Measurements from ENCODE around the gene MANEA.

Gene MANEA, protein sequence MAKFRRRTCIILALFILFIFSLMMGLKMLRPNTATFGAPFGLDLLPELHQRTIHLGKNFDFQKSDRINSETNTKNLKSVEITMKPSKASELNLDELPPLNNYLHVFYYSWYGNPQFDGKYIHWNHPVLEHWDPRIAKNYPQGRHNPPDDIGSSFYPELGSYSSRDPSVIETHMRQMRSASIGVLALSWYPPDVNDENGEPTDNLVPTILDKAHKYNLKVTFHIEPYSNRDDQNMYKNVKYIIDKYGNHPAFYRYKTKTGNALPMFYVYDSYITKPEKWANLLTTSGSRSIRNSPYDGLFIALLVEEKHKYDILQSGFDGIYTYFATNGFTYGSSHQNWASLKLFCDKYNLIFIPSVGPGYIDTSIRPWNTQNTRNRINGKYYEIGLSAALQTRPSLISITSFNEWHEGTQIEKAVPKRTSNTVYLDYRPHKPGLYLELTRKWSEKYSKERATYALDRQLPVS

DNA sequence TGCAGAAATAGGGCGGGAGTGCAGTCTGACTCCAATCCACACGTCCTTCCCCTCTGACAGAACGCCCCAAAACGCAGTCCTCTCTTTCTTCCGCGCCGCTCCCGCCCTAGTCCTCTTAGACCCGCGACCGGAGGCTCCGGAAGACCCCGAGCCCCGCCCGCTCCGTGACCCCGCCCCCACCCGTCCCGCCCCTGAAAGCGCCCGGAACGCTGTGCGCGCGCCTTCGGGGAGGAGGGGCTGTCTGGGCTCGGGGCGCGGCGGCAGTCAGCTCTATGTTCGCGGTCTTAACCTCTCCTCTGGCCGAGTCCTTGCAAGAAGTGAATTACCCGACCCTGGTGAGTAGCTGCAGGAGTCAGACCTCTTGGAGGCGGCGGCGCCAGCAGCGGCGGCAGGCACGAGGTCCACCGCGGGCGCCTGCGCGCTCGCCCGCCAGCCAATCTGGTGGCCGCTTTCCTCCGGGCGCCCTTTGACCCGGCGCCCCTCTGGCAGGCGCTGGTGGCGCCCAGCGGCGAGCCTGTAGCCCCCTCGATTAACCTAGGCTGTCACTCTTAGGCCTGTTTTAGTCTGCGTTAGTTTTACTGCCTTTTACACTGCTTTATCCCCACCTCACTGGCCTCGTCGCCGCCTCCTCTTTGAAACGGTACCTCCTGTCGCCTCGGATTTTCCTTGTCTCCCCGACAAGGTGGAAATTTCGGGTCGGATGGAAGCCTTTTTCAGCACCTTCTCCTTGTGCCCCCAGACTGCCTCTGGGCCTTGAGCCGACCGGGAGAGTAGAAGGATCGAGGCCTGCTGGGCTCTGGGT is at the start of gene MANEA:
Gene MANEA (plus strand): TSS at position 232 of the 802 bp plus-strand sequence. CDS start 8,905 bp downstream, outside the sequence.
- no CpG with 5 or more reads among the region's 70 CpGs for WGBS (ENCODE audit: insufficient coverage, insufficient read length)
- no peaks in the 10 kb centered on the region for H3K27me3 ChIP-seq (ENCODE audit: control insufficient read depth, insufficient read depth, low read length)
- H3K4me1 ChIP-seq (ENCODE audit: control insufficient read depth, insufficient read depth, low read length): no peaks in the 10 kb centered on the region; the same call in 1 of the 2 replicates
- H3K9me3 ChIP-seq (ENCODE audit: control insufficient read depth, insufficient read depth, low read length): no peaks in the 10 kb centered on the region
- H3K4me3 ChIP-seq (ENCODE audit: low read length): peak within 1 kb of the TSS; percentile 50
- DNase-seq (ENCODE audit: low read depth, low spot score): peak; percentile 58
- no peaks in the 10 kb centered on the region for H3K36me3 ChIP-seq (ENCODE audit: control insufficient read depth, insufficient read depth, low read length)
- no peak within 1 kb of the TSS for H3K27ac ChIP-seq (ENCODE audit: low read length)

DNA sequence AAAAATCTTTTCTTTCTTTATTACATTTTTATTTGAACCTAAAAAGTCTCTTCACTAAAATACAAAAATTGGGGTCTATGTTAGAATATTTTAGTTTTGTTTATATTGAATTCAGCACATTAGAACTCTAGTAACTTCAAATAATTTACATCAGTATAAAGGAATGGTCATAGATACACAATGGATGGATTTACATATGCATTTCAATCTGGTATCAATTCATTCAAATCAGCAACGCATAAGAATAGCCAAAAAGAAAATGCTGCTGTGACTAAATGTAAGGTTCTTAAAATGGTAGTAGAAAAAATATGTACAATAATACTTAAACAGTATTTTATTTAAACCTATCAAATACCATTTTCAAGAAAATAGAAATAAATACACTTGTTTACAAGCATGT is 47.6 kb upstream of the MANEA start:
- Histone ChIP-seq H3K36me3 (ENCODE audit: control insufficient read depth, insufficient read depth, low read length) (no peaks in the 10 kb centered on the region), H3K27ac (ENCODE audit: low read length) (no peak overlapping the region), H3K27me3 (ENCODE audit: control insufficient read depth, insufficient read depth, low read length) (no peaks in the 10 kb centered on the region), H3K4me1 (ENCODE audit: control insufficient read depth, insufficient read depth, low read length) (no peaks in the 10 kb centered on the region; the same call in 1 of the 2 replicates), H3K9me3 (ENCODE audit: control insufficient read depth, insufficient read depth, low read length) (no peaks in the 10 kb centered on the region; the same call in 1 of the 2 replicates), H3K4me3 (ENCODE audit: low read length) (no peak overlapping the region)
- WGBS (ENCODE audit: insufficient coverage, insufficient read length): no CpG with 5 or more reads among the region's 1 CpG
- DNase-seq (ENCODE audit: low read depth, low spot score): no peak

DNA sequence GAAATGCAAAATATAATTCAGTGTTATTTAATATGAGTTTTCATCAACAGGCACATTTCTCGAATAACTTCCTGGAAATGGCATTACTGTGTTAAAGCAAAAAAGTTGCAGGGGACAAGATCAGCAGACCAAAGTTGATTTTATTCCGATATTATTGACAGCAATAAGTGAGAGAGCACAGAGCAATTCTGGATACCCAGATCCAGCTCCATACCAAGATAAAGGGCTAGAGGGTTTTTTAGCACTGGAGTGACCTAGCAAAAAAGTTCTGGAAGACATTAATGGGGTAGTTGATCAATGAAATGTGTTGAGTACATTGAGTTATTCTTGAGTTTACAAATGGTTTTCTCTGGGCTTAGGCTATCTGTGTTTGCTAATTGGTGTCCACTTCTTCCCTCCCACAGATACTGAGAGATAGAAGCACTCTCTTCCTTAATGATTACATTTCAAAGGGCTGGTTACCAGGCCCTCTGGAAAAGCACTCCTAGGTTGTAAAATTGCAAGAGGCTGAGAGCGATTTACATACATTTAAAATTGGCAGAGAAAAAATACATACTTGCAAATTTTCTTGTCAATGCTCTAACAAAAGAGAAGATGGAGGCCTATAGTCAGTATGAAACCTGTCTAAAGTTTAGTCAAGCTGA is 47.0 kb upstream of the MANEA start:
- no peak for DNase-seq (ENCODE audit: low read depth, low spot score)
- H3K4me1 ChIP-seq (ENCODE audit: control insufficient read depth, insufficient read depth, low read length): no peaks in the 10 kb centered on the region; the same call in 1 of the 2 replicates
- no peak overlapping the region for H3K4me3 ChIP-seq (ENCODE audit: low read length)
- H3K27ac ChIP-seq (ENCODE audit: low read length): no peak overlapping the region
- no peaks in the 10 kb centered on the region for H3K36me3 ChIP-seq (ENCODE audit: control insufficient read depth, insufficient read depth, low read length)
- WGBS (ENCODE audit: insufficient coverage, insufficient read length): no CpG with 5 or more reads among the region's 3 CpGs
- no peaks in the 10 kb centered on the region; the same call in 1 of the 2 replicates for H3K9me3 ChIP-seq (ENCODE audit: control insufficient read depth, insufficient read depth, low read length)
- no peaks in the 10 kb centered on the region for H3K27me3 ChIP-seq (ENCODE audit: control insufficient read depth, insufficient read depth, low read length)

DNA sequence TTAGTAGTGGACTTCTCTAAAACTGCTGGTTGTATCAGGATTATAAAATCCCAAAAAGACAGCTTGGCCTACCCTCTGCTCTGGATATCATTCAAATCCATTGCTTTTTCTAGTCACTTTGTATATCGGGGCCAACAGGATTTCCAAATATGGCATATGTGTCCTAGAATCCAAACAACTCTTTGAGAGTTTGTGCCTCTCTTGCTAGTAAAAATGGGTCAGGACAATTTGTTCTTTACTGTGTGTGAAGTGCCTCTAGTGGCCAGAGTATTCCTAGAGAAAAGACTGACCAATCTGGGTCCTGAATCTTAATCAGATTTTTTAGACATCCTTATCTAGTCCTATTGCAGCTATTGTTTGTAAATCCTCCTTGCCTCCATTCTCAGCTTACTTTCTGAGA is 33.5 kb upstream of the MANEA start:
- H3K27ac ChIP-seq (ENCODE audit: low read length): no peak overlapping the region
- no peaks in the 10 kb centered on the region for H3K9me3 ChIP-seq (ENCODE audit: control insufficient read depth, insufficient read depth, low read length)
- H3K4me1 ChIP-seq (ENCODE audit: control insufficient read depth, insufficient read depth, low read length): no peaks in the 10 kb centered on the region
- no peak overlapping the region for H3K4me3 ChIP-seq (ENCODE audit: low read length)
- no peak for DNase-seq (ENCODE audit: low read depth, low spot score)
- no peaks in the 10 kb centered on the region for H3K36me3 ChIP-seq (ENCODE audit: control insufficient read depth, insufficient read depth, low read length)
- no CpG with 5 or more reads among the region's 1 CpG for WGBS (ENCODE audit: insufficient coverage, insufficient read length)
- no peaks in the 10 kb centered on the region for H3K27me3 ChIP-seq (ENCODE audit: control insufficient read depth, insufficient read depth, low read length)

DNA sequence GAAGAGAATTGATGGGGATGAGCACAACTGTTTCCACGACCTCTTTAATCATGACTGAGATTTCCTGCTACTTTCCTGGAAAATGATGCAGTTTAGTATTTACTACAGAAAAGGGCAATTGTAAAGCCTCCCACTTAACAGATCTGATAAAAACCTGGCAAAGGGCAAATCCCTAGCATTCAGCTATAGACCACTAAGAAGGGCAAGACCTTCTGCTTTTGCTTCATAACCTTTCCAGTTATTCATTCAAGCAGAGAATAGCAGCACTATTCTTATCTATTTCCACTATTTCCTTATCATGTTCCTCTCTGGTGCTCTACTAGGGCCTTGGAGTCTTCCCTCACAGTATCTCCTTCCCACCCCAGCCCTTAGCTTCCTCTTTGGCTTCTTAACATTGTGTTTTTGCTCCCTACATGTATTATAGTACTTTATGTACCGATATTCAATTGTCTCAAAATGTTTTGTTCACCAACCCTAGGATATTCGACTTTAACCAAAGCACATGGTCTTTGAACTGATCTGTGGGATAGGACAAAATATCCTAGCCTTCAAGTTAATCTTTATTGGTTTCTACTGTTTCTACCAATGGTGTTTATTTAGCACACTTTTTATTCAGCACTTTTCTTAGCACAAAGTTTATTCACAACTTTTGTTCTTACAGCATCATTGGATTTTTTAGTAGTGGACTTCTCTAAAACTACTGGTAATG is 32.7 kb upstream of the MANEA start:
- Histone ChIP-seq H3K36me3 (ENCODE audit: control insufficient read depth, insufficient read depth, low read length) (no peaks in the 10 kb centered on the region), H3K27ac (ENCODE audit: low read length) (no peak overlapping the region), H3K4me1 (ENCODE audit: control insufficient read depth, insufficient read depth, low read length) (no peaks in the 10 kb centered on the region), H3K27me3 (ENCODE audit: control insufficient read depth, insufficient read depth, low read length) (no peaks in the 10 kb centered on the region), H3K4me3 (ENCODE audit: low read length) (no peak overlapping the region), H3K9me3 (ENCODE audit: control insufficient read depth, insufficient read depth, low read length) (no peaks in the 10 kb centered on the region)
- DNase-seq (ENCODE audit: low read depth, low spot score): no peak
- WGBS (ENCODE audit: insufficient coverage, insufficient read length): no CpG with 5 or more reads among the region's 3 CpGs

DNA sequence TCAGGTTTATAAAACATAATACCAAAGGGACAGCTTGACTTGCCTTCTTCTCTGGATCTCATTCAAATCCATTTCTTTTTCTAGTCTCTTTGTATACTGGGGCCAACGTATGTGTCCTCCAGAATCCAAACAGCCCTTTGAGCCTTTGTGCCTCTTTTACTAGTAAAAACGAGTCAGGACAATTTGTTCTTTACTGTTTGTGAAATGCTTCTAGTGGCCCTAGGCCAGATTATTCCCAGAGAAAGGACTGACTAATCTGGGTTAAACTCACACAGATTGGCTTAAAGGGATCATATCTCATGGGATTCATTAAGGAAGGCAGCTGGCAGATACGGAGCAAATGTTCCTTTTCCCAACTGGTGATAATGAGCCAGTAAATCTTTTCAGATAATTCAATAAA is 32.1 kb upstream of the MANEA start:
- no peak overlapping the region for H3K27ac ChIP-seq (ENCODE audit: low read length)
- no peak for DNase-seq (ENCODE audit: low read depth, low spot score)
- no peak overlapping the region for H3K4me3 ChIP-seq (ENCODE audit: low read length)
- H3K4me1 ChIP-seq (ENCODE audit: control insufficient read depth, insufficient read depth, low read length): no peaks in the 10 kb centered on the region
- no peaks in the 10 kb centered on the region for H3K27me3 ChIP-seq (ENCODE audit: control insufficient read depth, insufficient read depth, low read length)
- WGBS (ENCODE audit: insufficient coverage, insufficient read length): no CpG with 5 or more reads among the region's 3 CpGs
- no peaks in the 10 kb centered on the region for H3K9me3 ChIP-seq (ENCODE audit: control insufficient read depth, insufficient read depth, low read length)
- no peaks in the 10 kb centered on the region for H3K36me3 ChIP-seq (ENCODE audit: control insufficient read depth, insufficient read depth, low read length)

DNA sequence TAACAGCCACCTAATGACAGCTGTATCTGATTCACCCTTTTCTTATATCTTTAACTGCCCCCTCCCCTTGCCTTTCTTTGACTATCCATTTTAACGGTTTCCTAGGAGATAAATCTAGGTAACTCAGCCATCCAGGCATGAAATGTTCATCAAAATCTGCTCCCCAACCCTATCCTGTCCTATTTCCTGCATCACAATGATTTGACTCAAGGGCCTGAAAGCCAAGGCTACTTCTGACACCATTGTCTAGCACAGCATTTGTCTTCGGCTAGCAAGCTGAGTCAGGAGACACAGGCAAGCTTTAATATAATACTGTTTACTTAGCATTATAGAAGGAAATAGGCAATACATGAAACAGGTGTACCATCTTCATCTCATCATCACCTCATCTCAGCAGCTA is 31.6 kb upstream of the MANEA start:
- H3K27me3 ChIP-seq (ENCODE audit: control insufficient read depth, insufficient read depth, low read length): no peaks in the 10 kb centered on the region
- no peak for DNase-seq (ENCODE audit: low read depth, low spot score)
- H3K27ac ChIP-seq (ENCODE audit: low read length): no peak overlapping the region
- no peaks in the 10 kb centered on the region for H3K36me3 ChIP-seq (ENCODE audit: control insufficient read depth, insufficient read depth, low read length)
- H3K4me1 ChIP-seq (ENCODE audit: control insufficient read depth, insufficient read depth, low read length): no peaks in the 10 kb centered on the region
- WGBS (ENCODE audit: insufficient coverage, insufficient read length): no CpG with 5 or more reads among the region's 2 CpGs
- H3K9me3 ChIP-seq (ENCODE audit: control insufficient read depth, insufficient read depth, low read length): no peaks in the 10 kb centered on the region
- no peak overlapping the region for H3K4me3 ChIP-seq (ENCODE audit: low read length)

DNA sequence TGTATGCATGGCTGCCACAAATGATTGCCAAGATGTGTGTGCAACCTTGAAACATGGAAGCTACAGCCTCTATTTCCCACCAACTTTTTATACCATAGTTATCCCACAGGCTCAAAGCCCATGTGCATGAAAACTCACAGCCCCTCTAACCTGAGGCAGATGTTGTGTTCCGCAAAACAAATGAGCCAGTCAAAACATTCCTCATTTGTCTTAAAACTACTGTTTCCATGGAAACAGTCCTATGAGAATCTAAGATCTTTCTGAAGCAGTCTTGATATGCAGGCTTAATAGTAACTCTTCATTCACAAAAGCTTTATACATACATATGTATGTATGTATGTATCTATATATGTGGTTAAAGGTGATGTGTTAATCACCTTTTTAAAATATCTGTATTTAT is 31.2 kb upstream of the MANEA start:
- no peaks in the 10 kb centered on the region for H3K36me3 ChIP-seq (ENCODE audit: control insufficient read depth, insufficient read depth, low read length)
- H3K27me3 ChIP-seq (ENCODE audit: control insufficient read depth, insufficient read depth, low read length): no peaks in the 10 kb centered on the region
- no peak overlapping the region for H3K4me3 ChIP-seq (ENCODE audit: low read length)
- no peaks in the 10 kb centered on the region for H3K4me1 ChIP-seq (ENCODE audit: control insufficient read depth, insufficient read depth, low read length)
- WGBS (ENCODE audit: insufficient coverage, insufficient read length): no CpG with 5 or more reads among the region's 1 CpG
- H3K27ac ChIP-seq (ENCODE audit: low read length): no peak overlapping the region
- no peaks in the 10 kb centered on the region for H3K9me3 ChIP-seq (ENCODE audit: control insufficient read depth, insufficient read depth, low read length)
- DNase-seq (ENCODE audit: low read depth, low spot score): no peak

DNA sequence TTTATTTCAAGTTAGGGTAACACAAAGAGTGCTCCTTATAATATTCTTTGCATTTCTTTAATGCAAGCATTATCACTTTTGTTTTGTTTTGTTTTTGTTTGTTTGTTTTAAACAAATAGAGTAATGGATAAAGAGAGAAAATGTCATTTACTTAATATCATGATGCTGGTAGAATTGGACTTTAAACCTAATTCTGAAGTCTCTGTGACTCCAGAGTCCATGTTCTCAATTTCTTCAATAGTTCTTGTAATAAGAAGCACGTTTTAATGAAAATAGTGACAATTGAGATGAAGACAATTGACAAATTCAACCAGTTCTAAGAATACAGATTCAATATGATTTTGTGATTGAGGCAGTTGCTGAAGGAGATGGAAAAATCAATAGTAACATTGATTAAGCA is 30.3 kb upstream of the MANEA start:
- WGBS (ENCODE audit: insufficient coverage, insufficient read length): no CpG with 5 or more reads among the region's 1 CpG
- Histone ChIP-seq H3K36me3 (ENCODE audit: control insufficient read depth, insufficient read depth, low read length) (no peaks in the 10 kb centered on the region), H3K27me3 (ENCODE audit: control insufficient read depth, insufficient read depth, low read length) (no peaks in the 10 kb centered on the region), H3K4me1 (ENCODE audit: control insufficient read depth, insufficient read depth, low read length) (no peaks in the 10 kb centered on the region), H3K4me3 (ENCODE audit: low read length) (no peak overlapping the region), H3K27ac (ENCODE audit: low read length) (no peak overlapping the region), H3K9me3 (ENCODE audit: control insufficient read depth, insufficient read depth, low read length) (no peaks in the 10 kb centered on the region)
- DNase-seq (ENCODE audit: low read depth, low spot score): no peak
